IPS-11a (cell line): ENCODE data around the gene ARPC2.
"Not testable (repeated sequence)": the region's sequence is repeated elsewhere in the genome, so short reads cannot be mapped to it uniquely, and the experiment has no call there.

Experiments
- H3K4me3 ChIP-seq: one replicate; pipeline ENCODE4 v1.5.1; 2013; ENCODE audit warnings: low read depth, low read length, control low read depth

Gene ARPC2

DNA sequence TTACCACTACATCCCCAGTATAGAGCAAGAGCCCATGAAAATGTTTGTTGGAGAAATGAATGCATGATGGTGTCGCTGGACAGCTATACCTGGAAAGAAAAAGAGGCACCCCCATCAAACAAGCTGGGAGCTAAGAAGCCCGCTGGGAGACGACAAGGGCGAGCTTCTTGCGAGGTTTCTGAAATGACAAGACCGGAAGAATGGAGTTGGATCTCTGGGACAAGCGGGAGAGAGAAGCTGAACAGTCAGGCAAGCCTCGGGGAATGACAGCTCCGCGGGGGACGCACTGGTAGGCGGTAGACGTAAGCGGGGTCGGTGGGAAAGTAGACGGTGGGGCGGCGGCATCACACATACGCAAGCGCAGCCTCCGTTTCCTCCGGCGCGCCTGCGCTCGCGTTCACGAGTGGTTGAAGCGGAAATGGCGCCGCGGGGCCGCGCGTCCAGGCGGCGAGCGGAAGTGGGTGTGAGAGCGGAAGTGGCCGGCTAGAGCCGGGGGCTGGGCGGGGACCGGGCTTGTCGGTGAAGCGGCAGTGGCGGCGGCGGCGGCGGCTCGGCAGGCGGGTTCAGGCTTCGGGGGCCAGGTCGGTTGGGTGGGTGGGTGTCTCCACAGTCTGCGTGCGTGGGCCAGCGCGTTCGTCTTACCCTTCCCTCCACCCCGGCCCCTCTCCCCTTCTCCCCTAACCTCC lies at the start of gene ARPC2:
Gene ARPC2 (plus strand): TSS at position 516 of the 686 bp plus-strand sequence. CDS start 282 bp downstream, outside the sequence.
- H3K4me3 ChIP-seq = peak within 1 kb of the TSS; percentile 94

DNA sequence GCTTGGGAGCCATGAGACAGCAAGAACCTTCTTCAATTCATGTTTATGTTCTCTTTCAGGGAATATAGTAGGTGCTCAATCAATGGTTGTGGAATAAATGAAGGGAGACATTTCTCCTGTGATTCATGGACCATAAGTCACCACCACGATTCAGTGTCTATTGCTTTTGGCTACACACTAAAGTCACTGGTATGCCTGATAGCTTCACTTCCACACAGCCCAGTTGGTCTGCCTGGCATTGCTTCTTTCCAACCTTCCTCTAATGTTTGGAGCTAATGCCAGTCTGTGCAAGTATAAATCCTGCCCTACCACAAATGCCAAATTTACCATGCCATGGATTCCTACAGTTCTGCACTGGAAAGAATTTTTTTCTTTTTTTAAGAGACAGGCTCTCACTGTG lies 49.0 kb upstream of the ARPC2 start:
- no peak overlapping the region for H3K4me3 ChIP-seq

DNA sequence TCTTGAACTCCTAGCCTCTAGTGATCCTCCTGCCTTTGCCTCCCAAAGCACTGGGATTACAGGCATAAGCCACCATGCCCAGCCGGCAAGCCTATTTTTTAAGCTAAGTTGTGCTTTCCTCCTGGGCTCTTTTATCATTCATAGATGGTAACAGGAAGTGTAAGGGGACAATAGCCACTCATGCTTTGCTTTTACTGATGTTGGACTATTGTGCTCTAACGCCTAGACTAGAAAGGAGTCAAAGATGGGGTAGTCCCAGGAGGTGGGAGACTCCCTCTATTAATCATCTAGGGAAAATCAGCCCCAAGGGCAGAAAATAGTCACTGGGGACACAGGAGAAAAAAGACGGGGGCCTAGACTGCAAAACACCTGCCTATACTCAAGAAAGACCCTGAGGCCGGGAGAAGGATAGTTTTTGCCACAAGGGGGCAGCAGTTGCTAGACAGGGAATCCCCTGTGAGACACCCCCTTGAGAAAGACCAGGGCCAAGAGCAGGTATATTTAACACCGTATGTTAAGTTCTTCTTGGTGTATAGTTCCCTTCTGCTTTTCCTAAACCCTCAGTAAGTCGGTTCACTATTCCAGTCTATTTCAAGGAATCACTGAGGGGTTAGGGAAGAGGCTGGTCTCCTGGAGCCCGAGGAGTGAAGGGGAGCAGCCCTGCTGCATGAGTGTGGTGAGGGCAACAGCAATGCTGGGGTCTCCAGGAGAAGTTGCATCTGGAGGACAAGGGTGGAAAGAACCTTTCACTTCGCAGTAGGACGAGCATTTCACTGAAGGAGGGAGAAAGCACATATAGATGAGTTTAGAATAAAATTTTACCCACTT lies 48.1 kb upstream of the ARPC2 start:
- H3K4me3 ChIP-seq = no peak overlapping the region

DNA sequence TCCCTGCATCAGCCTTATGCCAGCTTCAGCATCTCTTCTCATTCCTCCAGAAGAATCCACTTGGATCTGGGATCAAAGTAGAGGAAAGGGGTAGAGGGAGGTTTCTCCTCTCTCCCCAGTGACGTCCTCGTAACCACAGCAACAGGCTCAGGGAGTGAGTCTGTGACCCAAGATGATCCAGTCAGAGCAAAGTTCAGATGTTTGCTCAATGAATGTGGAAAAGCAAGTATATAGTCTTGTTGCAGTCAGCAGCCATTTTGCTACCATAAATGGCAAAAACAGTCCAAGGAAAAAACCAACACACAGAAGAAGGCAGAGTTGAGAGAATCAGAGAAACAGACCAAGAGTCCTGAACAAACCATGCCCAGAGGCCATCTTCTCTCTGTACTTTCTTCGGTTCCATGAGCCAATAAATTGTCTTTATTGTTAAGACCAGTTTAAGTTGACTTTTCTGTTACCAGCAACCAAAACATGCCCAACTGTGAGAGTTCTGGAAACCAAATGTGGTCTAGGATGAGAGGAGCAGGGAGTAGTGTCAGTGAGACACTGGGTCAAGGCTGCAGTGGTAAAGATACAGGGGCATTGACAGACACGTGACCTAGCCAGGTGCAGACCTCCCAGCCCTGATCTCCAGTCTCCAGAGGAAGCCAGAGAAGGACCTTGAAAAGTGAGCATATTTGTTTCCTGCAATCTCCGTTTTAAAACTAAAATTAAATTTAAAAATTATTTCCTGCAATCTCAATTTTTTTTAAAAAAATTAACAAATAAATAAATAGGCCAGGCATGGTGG lies 47.0 kb upstream of the ARPC2 start:
- H3K4me3 ChIP-seq = no peak overlapping the region

DNA sequence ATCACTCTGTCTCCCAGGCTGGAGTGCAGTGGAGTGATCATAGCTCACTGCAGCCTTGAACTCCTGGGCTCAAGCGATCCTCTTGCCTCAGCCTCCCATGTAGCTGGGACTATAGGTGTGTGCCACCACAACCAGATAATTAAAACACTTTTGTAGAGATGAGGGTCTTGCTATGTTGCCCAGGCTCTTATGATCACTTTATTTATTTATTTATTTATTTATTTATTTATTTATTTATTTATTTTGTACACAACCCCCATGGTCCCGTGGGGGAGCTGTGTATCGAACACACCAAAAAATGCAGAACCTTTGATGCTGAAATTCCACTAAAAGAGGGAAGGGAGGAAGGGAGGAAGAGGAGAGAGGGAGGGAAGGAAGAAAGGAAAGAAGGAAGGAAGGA lies 45.2 kb upstream of the ARPC2 start:
- not testable (repeated sequence) for H3K4me3 ChIP-seq

DNA sequence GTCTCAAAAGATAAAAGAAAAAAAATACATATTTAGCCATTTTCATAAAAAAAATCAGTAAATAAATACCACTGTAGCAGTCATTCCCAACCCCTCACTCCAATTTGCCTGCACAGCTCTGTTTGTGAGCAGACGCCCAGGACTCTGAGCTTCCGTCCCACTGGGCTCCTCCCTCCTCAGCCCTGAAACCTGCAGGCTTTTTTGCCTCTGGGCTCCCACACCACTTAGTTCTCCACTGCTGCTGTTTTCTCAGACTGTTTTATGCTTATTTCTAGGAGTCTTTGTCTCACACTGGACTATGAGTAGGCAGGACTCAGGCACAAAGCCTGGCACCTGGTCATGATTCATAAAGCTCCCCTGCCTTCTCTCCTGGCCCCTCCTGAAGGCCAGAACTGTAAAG lies 44.1 kb upstream of the ARPC2 start:
- H3K4me3 ChIP-seq = no peak overlapping the region

DNA sequence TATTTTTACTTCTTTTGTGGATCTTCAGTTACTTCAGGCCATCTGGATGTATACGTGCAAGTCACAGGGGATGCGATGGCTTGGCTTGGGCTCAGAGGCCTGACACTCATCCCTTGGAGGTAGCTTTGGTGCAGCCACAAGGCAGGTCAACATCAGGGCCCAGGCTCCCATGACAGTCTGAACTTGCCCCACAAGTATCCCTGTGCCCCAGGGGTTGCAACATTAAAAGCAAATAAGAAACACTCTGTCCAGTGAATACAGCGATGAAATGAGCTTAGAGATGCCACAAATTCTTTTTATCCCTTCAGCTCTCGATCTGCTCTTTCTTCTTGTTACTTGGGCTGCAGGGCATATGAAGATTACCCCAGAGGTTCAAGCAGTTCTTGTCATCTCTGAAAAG lies 37.2 kb upstream of the ARPC2 start:
- H3K4me3 ChIP-seq = no peak overlapping the region

DNA sequence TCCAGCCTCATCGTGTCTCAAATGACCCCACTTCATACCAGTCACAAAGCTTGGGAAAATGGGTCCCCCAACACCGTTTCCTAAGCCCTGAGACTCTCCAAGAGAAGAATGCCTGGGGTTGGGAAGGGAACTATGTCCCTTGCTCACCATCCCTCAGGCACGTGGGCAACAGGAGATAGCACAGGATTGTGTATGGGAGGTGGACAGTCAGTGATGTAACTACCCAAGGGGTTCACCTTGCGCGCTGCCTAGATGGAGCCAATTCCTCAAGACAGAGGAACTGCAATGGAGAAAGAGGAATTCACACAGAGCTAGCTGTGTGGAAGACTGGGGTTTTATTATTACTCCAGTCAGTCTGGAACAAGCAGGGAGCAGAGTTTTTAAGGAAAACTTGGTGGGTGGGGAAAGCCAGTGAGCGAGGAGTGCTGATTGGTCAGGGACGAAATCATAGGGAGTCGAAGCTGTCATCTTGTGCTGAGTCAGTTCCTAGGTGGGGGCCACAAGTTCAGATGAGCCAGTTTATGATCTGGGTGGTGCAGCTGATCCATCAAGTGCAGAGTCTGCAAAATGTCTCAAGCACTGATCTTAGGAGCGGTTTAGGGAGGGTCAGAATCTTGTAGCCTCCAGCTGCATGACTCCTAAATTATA lies 36.4 kb upstream of the ARPC2 start:
- H3K4me3 ChIP-seq = no peak overlapping the region

DNA sequence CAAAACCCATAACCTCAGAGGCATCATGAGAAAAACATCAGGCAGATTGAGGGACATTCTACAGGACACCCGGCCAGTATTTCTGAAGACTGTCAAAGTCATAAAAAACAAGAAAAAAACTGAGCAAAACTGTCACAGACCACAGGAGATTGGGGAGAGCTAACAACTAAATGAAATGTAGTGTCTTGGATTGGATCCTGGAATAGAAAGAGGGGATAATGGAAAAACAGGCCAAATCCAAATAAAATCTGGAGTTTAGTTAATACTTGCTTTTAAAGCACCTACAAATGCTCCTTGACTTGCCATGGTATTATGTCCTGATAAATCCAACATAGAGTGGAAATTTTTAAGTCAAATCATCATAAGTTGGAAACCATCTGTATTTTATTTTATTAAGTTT lies 32.7 kb upstream of the ARPC2 start:
- H3K4me3 ChIP-seq = no peak overlapping the region

DNA sequence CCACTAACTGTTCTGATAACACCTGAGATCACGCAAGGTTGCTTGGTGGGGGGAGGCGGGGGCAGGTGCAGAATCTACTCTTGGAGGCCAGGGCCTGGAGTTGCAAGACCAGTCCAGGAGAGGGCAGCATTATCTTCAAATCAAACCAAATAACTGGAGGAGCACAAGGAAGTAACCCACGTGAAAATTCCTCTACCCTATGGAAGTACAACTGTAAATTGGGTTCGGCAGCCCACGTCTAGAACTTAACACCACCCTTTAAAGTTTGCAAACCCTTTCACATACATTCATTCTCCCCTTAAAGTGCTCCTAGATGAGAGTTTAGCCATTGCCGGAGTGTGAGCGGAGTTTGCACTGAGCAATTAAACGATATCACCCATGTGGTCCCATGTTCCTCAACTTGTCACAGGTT lies 30.6 kb upstream of the ARPC2 start:
- H3K4me3 ChIP-seq = no peak overlapping the region

DNA sequence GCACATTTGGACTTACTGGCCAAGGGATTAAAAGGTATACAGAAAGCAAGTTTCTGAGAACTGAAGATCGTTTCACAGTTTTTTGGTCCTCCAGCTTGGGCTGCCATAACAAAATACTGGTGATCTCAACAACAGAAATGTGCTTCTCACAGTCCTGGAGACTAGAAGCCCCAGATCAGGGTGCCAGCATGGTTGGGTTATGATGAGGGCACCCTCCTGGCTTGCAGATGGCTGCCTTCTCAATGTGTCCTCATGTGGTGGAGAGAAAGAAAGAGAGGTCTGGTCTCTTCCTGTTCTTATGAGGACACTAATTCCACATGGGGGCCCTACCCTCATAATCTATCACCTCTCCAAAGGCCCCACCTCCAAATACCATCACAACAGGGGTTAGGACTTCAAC lies 30.1 kb upstream of the ARPC2 start:
- H3K4me3 ChIP-seq = no peak overlapping the region

DNA sequence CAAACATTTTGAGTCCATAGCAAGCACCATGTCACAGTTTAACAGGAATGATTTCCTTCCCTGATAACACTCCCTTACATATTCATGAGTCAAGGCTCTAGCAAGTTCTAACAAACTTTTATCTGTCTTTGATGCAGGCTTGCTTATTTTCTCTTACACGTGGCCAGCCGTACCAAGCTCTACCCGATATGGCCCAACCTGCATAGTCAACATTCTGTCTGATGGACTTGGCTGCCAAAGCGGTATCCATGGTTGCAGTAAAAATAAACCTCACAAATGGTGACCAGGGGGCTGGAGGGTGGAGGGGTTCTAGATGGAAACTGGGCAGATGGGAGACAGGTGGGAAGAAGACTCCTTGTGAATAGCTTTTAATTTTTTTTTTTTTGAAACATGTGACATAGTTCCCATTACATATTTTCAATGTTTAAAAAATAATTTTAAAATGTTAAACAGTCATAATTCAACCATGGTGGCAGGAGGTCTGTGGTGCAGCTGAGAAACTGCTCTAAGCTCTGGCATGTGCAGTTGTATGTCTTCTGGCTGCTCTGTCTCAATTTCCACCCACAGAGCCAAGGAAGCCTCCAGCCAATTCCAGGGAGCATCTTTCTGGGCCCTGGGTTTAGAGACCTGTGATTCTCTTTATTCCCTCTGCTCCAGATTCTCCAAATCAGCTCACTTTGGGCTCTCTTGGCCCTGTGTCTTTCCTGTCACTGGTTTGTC lies 29.5 kb upstream of the ARPC2 start:
- H3K4me3 ChIP-seq = no peak overlapping the region

DNA sequence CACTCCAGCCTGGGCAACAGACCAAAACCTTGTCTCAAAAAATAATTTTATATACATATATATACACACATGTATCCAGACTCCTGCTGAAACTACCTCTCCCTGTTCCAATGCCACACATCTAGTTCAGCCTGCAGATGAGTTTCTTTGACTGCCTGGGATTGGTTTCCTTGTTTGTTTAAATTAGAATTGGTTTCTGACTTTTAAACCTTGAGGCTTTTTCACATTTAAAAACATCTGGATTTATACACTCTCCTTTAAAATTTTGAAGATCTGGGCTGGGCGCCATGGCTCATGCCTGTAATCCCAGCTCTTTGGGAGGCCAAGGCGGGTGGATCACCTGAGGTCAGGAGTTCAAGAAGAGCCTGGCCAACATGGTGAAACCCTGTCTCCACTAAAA lies 28.5 kb upstream of the ARPC2 start:
- H3K4me3 ChIP-seq = no peak overlapping the region

DNA sequence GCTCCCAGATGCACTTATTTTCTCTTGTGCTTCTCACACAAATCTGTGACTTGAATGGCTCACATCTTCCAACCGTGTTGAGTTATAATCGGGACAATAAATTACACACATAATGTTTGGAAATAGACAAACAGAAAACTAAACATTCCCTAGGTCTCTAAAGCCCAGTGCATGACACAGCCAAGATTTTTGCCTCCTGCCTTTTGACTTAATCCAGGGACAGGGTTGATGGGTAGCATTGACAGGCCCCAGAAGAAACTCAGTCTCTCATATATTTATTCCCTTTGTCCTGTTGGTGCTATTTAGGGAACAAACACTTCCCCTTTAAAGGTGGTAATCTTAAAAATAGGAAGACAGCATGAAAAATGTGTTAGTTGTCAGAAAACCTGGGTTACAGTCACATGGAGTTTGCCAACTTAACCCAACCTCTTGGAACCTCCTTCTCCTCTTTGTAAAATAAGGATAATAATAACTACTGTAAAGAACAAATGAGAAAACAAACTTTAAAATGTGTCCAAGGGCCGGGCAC lies 24.0 kb upstream of the ARPC2 start:
- no peak overlapping the region for H3K4me3 ChIP-seq

DNA sequence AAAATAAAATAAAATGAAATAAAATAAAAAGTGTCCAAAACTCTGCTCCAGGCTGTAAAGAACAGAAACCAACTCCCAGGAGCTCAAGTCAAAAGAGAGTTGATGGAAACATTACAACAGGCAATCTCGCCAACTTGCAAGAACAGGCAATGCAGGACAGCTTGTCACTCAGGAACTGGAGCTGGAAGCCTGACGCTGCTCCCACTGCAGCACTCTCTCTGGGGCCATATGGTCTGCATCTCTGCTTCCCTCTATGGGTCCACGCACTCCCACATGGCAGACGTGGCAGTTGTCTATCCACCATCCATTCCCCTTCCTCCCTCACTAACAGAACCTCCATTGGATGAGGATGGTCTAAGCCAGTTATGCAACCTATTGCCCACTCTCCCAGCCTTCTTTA lies 23.3 kb upstream of the ARPC2 start:
- H3K4me3 ChIP-seq = no peak overlapping the region

DNA sequence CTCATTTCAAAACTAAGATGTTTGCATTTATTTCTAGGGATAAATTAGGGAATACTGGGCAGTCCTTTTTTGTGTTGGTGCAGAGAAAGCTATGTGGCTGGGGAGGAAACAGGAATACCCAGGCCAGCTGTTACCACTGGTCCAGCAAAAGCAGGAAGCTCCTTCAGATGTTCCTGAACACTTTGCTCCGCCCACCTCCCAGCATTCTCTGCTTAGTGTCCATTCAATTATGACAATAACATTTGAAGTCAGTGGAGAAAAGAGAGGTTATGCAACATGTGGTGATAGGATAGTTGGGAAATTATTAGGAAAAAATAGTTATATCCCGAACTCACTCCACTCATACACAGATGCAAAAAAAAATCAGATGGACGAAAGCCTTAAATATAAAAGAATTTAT lies 22.1 kb upstream of the ARPC2 start:
- H3K4me3 ChIP-seq = no peak overlapping the region

DNA sequence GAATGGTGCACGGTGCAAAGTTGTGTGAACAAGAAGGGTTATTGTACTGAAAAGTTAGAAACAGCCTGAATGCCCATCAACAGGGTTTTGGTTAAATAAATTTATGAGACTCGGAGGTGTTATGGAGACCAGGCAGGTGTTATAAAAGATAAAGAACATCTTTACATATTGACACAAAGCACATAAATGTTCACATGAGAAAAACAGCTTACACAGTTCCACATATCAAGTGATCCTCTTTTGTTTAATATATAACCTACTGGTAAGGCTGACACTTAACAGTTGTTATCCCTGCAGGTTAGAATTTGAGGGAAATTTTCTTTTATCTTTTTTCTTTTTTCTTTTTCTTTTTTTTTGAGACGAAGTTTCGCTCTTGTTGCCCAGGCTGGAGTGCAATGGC lies 20.0 kb upstream of the ARPC2 start:
- no peak overlapping the region for H3K4me3 ChIP-seq

DNA sequence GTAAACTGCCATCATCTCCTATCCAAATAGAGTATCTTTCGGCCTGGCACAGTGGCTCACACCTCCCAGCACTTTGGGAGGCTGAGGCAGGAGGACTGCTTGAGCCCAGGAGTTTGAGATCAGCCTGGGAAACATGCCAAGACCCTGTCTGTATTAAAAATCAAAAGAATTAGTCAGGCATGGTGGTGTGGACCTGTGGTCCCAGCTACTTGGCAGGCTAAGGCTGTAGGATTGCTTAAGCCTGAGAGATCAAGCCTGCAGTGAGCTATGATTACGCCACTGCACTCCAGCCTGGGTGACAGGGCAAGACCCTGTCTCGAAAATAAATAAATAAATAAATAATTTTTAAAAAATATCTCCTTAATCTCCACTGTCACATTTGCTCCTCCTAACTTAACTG lies 14.7 kb upstream of the ARPC2 start:
- no peak overlapping the region for H3K4me3 ChIP-seq

DNA sequence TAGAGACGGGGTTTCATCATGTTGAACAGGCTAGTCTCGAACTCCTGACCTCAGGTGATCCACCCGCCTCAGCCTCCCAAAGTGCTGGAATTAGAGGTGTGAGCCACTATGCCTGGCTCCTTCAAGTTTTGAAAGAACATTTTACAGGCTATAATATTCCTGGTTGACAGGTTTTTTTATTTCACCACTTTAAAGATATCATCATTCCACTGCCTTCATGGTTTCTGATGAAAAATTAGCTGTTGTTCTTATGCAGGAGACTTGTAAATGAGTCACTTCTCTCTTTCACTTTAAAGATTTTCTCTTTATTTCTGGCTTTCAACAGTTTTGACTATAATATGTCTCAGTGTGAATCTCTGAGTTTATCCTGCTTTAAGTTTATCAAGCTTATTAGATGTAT lies 7.9 kb upstream of the ARPC2 start:
- H3K4me3 ChIP-seq = no peak overlapping the region

DNA sequence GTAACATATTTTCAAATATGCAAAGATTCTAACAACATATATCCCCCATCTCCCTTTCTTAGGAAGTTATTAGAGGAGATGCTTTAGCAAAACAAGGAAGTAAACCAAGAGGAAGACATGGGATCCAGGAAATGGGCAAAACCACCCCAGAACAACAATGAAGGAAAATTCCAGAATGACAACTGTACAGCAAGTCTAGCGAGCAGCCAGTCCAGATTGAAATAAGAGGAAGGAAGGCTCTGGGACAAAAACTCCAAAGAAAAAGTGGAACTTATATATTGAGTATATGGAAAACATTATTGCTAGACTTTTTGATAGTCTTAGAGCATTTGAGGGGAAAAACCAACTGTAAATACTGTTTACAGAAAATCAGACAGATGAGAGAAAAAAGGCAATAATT lies 2.9 kb upstream of the ARPC2 start:
- H3K4me3 ChIP-seq = no peak overlapping the region
